ENCODE measurements around the gene COL4A6. TPM values are rescaled to one million over a fixed set of nuclear protein-coding genes. Genes with fewer than 3 reads are reported as not detected.
A peak's percentile ranks its signal among the peaks of the same experiment; 100 is the strongest.

Gene COL4A6
- polyA plus RNA-seq, 6 donors from 2014 or later, result not detected

GRCh38 chrX:108224727-108225621 is 213.2 kb downstream of the COL4A6 start:
- no peak for DNase-seq
- ATAC-seq (ENCODE audit: low read depth in 2 of 2), result no peak
- Mint-ChIP-seq H3K36me3 (no peaks in the 10 kb centered on the region), H3K4me1 (peaks cover 4 to 6% (median 4%) of the 10 kb centered on the region in 3 donors), H3K4me3 (peak overlapping the region in 2 of 8 donors; percentile 29 to 71), H3K27me3 (peaks cover 15 to 31% (median 15%) of the 10 kb centered on the region in 3 donors), H3K27ac (no peak overlapping the region), H3K9me3 (no peaks in the 10 kb centered on the region)

GRCh38 chrX:108224218-108224617 is 214.0 kb downstream of the COL4A6 start:
- Mint-ChIP-seq H3K4me3 (no peak overlapping the region), H3K36me3 (no peaks in the 10 kb centered on the region), H3K27ac (no peak overlapping the region), H3K9me3 (no peaks in the 10 kb centered on the region), H3K27me3 (peaks cover 11 to 25% (median 17%) of the 10 kb centered on the region in 3 donors), H3K4me1 (peaks cover 4 to 6% (median 4%) of the 10 kb centered on the region in 3 donors)
- DNase-seq (no peak), ATAC-seq (ENCODE audit: low read depth in 2 of 2) (no peak)

- ATAC-seq (ENCODE audit: low read depth in 2 of 2) (no peak), DNase-seq (no peak)
- H3K27ac Mint-ChIP-seq, result peak overlapping the region in 1 of 6 donors; percentile 22
- no peaks in the 10 kb centered on the region for H3K9me3 Mint-ChIP-seq
- H3K4me1 Mint-ChIP-seq, result peaks cover 4 to 6% (median 4%) of the 10 kb centered on the region in 3 donors
- peaks cover 11 to 25% (median 22%) of the 10 kb centered on the region in 3 donors for H3K27me3 Mint-ChIP-seq
- no peak overlapping the region for H3K4me3 Mint-ChIP-seq
- H3K36me3 Mint-ChIP-seq, result no peaks in the 10 kb centered on the region
Measured at GRCh38 chrX:108223585-108223984, 214.6 kb downstream of the COL4A6 start.

GRCh38 chrX:108221301-108221864 is 216.8 kb downstream of the COL4A6 start:
- peaks cover 4 to 6% (median 4%) of the 10 kb centered on the region in 3 donors for H3K4me1 Mint-ChIP-seq
- ATAC-seq (ENCODE audit: low read depth in 2 of 2), result no peak
- peaks cover 4 to 34% (median 19%) of the 10 kb centered on the region in 3 donors for H3K27me3 Mint-ChIP-seq
- H3K27ac Mint-ChIP-seq, result no peak overlapping the region
- H3K9me3 Mint-ChIP-seq, result no peaks in the 10 kb centered on the region
- no peak overlapping the region for H3K4me3 Mint-ChIP-seq
- DNase-seq, result no peak
- H3K36me3 Mint-ChIP-seq, result no peaks in the 10 kb centered on the region

- Mint-ChIP-seq H3K27me3 (peaks cover 0 to 44% (median 19%) of the 10 kb centered on the region in 3 donors), H3K4me3 (no peak overlapping the region), H3K27ac (no peak overlapping the region), H3K4me1 (peaks cover 4 to 6% (median 4%) of the 10 kb centered on the region in 3 donors), H3K9me3 (no peaks in the 10 kb centered on the region), H3K36me3 (no peaks in the 10 kb centered on the region)
- no peak for DNase-seq
- ATAC-seq (ENCODE audit: low read depth in 2 of 2), result no peak
Measured at GRCh38 chrX:108219949-108220601, 218.1 kb downstream of the COL4A6 start.

GRCh38 chrX:108217876-108218275 is 220.3 kb downstream of the COL4A6 start:
- Mint-ChIP-seq H3K27me3 (peaks cover 3 to 28% (median 19%) of the 10 kb centered on the region in 3 donors), H3K27ac (no peak overlapping the region), H3K9me3 (no peaks in the 10 kb centered on the region), H3K4me3 (no peak overlapping the region), H3K4me1 (no peaks in the 10 kb centered on the region), H3K36me3 (no peaks in the 10 kb centered on the region)
- DNase-seq, result no peak
- ATAC-seq (ENCODE audit: low read depth in 2 of 2), result no peak

GRCh38 chrX:108216919-108217571 is 221.2 kb downstream of the COL4A6 start:
- Mint-ChIP-seq H3K4me1 (no peaks in the 10 kb centered on the region), H3K4me3 (no peak overlapping the region), H3K9me3 (no peaks in the 10 kb centered on the region), H3K36me3 (no peaks in the 10 kb centered on the region), H3K27ac (no peak overlapping the region), H3K27me3 (peaks cover 3 to 28% (median 19%) of the 10 kb centered on the region in 3 donors)
- no peak for ATAC-seq (ENCODE audit: low read depth in 2 of 2)
- no peak for DNase-seq

GRCh38 chrX:108216405-108216804 is 221.8 kb downstream of the COL4A6 start:
- no peak overlapping the region for H3K4me3 Mint-ChIP-seq

GRCh38 chrX:108211301-108211700 is 226.9 kb downstream of the COL4A6 start:
- no peaks in the 10 kb centered on the region for H3K36me3 Mint-ChIP-seq
- no peak for DNase-seq
- H3K4me3 Mint-ChIP-seq, result no peak overlapping the region
- no peak for ATAC-seq (ENCODE audit: low read depth in 2 of 2)
- H3K27me3 Mint-ChIP-seq, result peaks cover 4 to 11% (median 6%) of the 10 kb centered on the region in 3 donors
- H3K27ac Mint-ChIP-seq, result no peak overlapping the region
- no peaks in the 10 kb centered on the region for H3K4me1 Mint-ChIP-seq
- H3K9me3 Mint-ChIP-seq, result no peaks in the 10 kb centered on the region

More at GRCh38 chrX:108216405-108216804, 221.8 kb downstream of the COL4A6 start:
- Mint-ChIP-seq H3K27me3 (peaks cover 3 to 28% (median 19%) of the 10 kb centered on the region in 3 donors), H3K36me3 (no peaks in the 10 kb centered on the region), H3K27ac (no peak overlapping the region), H3K4me1 (no peaks in the 10 kb centered on the region), H3K9me3 (no peaks in the 10 kb centered on the region)
- ATAC-seq (ENCODE audit: low read depth in 2 of 2) (no peak), DNase-seq (no peak)

- Mint-ChIP-seq H3K9me3 (peaks cover 0 to 3% (median 0%) of the 10 kb centered on the region in 7 donors), H3K4me1 (no peaks in the 10 kb centered on the region), H3K27me3 (peaks cover 4 to 17% (median 11%) of the 10 kb centered on the region in 3 donors), H3K36me3 (no peaks in the 10 kb centered on the region), H3K4me3 (no peak overlapping the region), H3K27ac (no peak overlapping the region)
- DNase-seq, result no peak
- no peak for ATAC-seq (ENCODE audit: low read depth in 2 of 2)
Measured at GRCh38 chrX:108209006-108209554, 229.1 kb downstream of the COL4A6 start.

GRCh38 chrX:108203540-108203939 is 234.7 kb downstream of the COL4A6 start:
- H3K27ac Mint-ChIP-seq, result no peak overlapping the region
- no peak overlapping the region for H3K4me3 Mint-ChIP-seq
- H3K36me3 Mint-ChIP-seq, result no peaks in the 10 kb centered on the region
- H3K4me1 Mint-ChIP-seq, result no peaks in the 10 kb centered on the region
- H3K9me3 Mint-ChIP-seq, result peaks cover 0 to 3% (median 0%) of the 10 kb centered on the region in 7 donors
- peaks cover 9 to 33% (median 13%) of the 10 kb centered on the region in 3 donors for H3K27me3 Mint-ChIP-seq
- no peak for DNase-seq
- ATAC-seq (ENCODE audit: low read depth in 2 of 2), result no peak

GRCh38 chrX:108199691-108200090 is 238.5 kb downstream of the COL4A6 start:
- Mint-ChIP-seq H3K9me3 (peaks cover 0 to 2% (median 0%) of the 10 kb centered on the region in 7 donors), H3K36me3 (no peaks in the 10 kb centered on the region), H3K27ac (no peak overlapping the region), H3K4me3 (no peak overlapping the region), H3K4me1 (no peaks in the 10 kb centered on the region), H3K27me3 (peaks cover 9 to 23% (median 10%) of the 10 kb centered on the region in 3 donors)
- DNase-seq, result no peak
- ATAC-seq (ENCODE audit: low read depth in 2 of 2), result no peak

- H3K27ac Mint-ChIP-seq, result no peak overlapping the region
- DNase-seq (no peak), ATAC-seq (ENCODE audit: low read depth in 2 of 2) (no peak)
- H3K4me1 Mint-ChIP-seq, result no peaks in the 10 kb centered on the region
- no peaks in the 10 kb centered on the region for H3K36me3 Mint-ChIP-seq
- H3K27me3 Mint-ChIP-seq, result peaks cover 8 to 19% (median 9%) of the 10 kb centered on the region in 3 donors
- peaks cover 0 to 2% (median 0%) of the 10 kb centered on the region in 7 donors for H3K9me3 Mint-ChIP-seq
- no peak overlapping the region for H3K4me3 Mint-ChIP-seq
Measured at GRCh38 chrX:108199041-108199440, 239.2 kb downstream of the COL4A6 start.

Data from naive B cell (primary cell).